ENCODE data around the gene TMOD4.
A peak's percentile ranks its signal among the peaks of the same experiment; 100 is the strongest.

TMOD4 gene

DNA sequence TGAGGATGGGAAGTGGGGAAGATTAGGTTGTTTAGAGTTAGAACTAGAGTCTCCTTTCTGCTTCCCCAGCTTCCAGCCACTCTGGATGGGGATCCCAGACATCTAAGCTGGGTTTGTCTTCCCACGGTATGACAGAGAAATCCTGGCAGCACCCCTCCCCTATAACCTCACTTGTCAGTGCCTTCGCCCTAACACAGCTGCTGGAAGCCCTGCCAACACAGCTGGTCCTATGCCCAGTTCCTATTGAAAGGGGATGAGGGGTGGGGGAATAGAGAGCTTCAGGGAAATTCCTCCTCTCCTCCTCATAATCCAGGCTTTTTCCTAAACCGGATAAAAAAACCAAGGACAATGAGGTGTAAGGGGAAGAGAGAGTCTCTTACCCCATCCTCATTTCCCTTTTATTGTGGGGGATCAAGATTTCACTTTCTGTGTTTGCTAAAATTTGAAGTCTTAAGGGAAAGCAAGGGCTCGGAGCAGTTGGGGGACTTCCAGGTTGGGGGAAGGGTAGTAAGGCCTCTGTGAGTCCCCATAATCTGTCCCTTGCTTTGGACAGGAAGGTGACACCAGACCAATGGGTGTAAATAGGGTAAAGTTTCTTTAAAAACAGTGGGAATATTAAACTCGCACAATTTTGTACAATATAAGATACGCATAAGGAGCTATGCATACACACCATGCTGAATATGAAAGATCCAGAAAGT, 590 bp downstream of the TMOD4 start:
- no peak for DNase-seq

DNA sequence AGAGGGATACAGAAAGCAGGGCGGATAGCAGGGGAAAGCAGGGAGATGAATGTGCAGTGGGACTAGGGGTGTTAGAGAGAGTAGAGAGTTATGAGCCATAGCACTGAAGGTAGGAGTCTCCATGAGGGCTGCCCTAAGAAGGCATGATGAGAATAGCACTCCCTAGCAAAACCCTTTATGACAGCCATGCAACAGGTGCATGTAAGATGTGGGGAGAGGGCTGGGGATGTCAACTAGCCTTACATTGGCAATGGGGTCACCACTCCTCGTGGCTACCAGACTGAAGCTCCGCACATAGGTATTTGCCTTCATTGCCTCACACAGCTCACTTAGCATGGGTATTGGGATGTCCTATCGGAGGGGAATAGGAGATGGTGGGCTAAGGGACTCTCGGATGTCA, 4.6 kb downstream of the TMOD4 start:
- DNase-seq = no peak

DNA sequence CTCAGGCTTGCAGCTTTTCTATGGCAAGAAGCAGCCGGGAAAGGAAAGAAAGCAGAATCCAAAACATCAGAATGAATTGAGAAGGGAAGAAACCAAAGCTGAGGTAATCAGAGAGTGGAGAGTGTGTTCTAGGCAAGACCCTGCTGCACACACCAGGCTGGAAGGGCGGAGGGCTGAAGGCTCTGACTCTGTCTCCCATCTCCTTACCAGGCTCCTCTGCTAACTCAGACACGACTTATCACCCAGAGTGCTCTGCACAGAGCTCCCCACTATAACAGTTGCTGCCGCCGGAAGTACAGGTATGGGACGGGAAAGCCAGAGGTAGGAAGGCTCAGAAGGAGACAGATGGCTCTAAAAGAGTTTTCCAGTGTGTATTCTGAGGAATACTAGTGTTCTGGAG, 8.7 kb downstream of the TMOD4 start:
- no peak for DNase-seq

DNA sequence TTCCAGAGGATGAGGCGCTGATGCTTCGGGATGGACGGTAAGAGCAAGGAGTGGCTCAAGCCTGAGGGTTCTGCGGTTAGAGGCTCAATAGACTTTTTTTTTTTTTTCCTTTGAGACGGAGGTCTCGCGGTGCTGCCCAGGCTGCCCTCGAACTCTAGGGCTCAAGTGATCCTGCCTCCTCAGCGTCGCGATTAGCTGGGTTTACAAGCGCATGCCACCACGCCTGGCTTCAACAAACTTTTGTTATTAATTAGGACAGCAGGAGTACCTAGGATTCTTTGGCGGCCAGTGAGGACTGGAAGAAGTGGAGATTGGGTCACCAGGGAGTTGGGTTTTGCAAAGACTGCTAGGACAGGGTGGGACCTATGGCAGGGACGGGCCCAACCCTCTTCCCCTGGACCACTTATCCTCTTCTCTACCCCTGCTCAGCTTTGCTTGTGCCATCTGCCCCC, 9.2 kb downstream of the TMOD4 start:
- DNase-seq = no peak

DNA sequence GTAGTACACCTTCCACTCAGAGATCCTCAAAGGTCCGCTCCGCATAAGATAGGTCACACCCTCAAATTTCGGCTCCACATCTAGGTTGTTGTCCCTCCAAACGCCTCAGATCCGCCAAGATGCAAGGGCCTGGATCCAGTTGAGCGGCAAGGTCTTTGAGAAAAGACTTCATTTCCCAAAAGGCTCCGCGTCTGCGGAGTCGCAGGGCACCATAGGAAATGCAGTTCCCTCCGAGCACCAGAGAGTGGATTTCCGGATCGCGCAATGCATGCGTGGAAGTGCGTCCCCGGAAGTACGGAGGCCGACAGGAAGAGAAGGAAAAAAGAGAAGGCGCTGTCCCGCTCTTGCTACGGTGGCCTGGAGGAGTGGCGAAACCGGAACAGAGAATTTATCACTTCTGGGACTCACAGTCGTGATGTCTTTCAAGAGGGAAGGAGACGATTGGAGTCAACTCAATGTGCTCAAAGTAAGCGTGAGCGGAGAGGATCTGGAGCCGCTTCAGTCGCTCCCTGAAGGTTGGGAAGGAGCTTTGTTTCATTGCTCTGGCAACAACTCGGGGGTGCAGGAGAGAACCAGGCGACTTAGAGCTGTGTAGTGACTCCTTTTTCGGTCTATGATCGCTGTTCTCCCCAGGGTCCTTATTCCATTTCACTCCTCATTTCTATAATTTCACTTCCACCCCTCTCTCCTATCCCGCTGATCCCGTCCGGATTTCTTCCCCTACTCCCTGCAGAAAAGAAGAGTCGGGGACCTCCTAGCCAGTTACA, 9.9 kb downstream of the TMOD4 start, which contains the start of the genes LYSMD1 and SCNM1:
Gene LYSMD1, minus strand, starts transcription at position 165 of the 767 bp plus-strand sequence. CDS start 644 bp downstream, outside the sequence.
Gene SCNM1, plus strand, starts transcription at position 407 of the 767 bp plus-strand sequence. Its CDS starts 9 bp downstream, at position 416.
- peak; percentile 97 for DNase-seq

DNA sequence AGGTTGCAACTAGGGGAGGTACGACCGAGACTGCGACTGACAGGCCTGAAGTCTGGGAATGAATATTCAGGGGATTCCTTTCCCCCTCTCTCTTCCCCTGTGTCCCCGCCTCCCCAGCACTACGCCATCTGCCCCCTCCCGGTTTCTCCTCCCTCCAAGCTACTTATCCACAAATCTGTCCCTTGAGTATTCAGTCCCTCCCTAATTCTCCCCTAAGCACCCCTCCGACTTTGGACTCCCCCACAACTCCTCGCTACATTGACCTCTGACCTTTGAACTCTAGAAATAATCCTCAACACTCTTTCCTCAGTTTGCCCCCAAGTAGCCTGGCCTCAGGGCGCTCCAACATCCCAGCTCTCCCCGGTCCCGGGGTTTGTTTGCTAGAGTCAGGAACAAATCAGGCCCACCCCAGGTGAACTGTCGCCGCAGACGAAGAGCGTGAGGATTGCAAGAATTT, 10.5 kb downstream of the TMOD4 start:
- no peak for DNase-seq

DNA sequence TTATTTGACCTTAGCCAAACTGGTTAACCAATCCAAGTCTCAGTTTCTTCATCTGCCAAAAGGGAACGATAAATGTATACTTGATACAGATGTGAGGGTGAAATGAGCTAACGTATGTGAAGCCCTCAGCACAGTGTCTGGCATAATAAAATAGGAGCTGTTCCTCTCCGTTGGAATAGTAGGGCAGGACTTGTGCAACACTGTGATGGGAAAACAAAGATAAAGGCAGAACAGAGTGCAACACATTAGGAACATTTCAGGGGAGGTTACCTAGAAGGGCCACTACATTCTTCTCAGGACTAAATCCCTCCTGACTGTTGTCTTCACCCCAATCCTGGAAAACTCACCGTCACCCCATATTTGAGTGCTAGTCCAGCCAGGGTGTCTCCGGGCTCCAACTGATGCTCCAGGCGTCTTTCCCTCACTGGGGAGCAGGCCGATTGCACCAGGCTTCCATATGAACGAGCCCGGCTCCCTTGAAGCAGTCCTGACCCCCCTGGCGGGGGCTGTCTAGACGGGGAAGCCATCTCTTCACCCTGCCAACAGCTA, 11.0 kb downstream of the TMOD4 start:
- DNase-seq = no peak

DNA sequence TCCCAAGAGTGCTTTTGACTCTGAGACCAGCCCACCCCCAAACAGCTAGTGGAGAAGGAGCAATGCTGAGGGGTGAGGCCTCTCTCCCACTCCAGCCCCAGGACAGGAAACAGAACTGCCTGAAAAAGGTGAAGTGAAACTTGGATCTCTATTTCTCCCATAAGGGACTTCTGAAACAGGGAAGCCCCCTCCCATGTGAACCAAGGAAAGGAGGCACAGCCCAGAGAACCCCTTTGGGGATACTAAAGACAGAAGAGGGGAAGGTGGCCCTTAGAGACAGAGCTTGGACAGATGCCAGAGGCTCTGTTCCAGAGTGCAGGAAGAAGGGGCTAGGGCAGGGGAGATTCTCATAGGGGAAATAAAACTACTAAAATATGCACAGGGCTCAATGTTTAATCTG, 16.4 kb downstream of the TMOD4 start:
- DNase-seq = no peak

DNA sequence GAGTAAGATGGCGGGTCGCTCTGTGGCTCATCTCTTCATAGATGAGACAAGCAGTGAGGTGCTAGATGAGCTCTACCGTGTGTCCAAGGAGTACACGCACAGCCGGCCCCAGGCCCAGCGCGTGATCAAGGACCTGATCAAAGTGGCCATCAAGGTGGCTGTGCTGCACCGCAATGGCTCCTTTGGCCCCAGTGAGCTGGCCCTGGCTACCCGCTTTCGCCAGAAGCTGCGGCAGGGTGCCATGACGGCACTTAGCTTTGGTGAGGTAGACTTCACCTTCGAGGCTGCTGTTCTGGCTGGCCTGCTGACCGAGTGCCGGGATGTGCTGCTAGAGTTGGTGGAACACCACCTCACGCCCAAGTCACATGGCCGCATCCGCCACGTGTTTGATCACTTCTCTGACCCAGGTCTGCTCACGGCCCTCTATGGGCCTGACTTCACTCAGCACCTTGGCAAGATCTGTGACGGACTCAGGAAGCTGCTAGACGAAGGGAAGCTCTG, 17.0 kb downstream of the TMOD4 start:
- no peak for DNase-seq

DNA sequence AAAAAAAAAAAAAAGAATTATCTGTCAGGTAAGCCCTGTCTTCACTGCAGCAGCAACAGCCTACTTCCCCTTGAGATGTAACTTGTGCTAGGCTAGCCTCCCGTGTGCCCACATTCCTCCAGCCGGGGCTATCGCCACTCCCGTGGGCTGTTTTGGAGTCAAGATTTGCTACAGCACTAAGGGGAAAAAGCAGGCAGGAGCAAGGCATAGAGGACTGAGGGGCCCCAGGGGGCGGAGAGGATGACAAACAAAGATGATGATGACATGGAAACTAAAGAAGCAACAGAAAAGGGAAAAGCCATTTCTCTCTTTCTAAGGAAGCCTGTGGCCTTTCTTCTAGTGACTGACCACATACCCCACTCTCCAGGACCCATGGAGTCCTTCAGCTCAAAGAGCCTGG, 17.5 kb downstream of the TMOD4 start:
- no peak for DNase-seq

DNA sequence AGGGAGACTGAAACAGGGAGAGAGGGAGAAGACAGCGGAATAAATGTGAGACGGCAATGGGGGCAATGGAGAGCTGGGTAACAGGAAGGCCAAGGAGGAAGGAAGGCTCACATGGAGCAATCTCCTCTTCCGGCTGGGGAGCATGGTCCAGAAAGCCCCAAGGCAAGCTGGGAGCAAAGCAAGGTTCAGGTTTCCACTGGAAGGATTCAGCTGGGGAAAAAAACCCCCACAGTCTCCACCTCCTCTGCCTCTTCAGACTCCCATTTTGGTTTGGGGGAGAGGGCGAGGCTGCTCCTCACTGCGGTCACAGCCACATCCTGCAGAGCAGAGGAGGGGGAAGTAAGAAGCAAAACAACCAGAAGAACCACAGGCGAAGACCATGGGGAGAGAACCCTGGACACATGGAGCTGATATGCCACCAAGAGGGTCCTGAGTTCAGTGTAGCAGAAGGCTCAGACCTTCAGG, 18.7 kb downstream of the TMOD4 start:
- peak; percentile 43 for DNase-seq

DNA sequence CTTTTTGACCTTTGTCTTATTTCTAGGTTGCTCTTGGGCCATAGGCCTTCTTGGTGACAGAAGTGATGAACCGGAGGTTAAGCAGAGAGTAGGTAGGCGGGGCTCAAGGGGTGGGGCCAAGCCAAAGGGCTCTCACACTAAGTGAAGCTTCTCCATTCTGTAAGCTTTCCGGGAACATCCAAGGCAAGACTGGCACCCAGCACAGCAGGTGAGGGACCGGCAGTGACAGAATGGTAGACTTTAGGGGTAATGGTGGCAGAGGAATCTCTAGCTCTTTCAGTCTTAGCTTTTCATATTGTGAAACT, 19.3 kb downstream of the TMOD4 start, which contains the start of gene TNFAIP8L2:
Gene TNFAIP8L2, plus strand, starts transcription at position 135 of the 305 bp plus-strand sequence. CDS start 2,049 bp downstream, outside the sequence.
- peak; percentile 64 for DNase-seq

DNA sequence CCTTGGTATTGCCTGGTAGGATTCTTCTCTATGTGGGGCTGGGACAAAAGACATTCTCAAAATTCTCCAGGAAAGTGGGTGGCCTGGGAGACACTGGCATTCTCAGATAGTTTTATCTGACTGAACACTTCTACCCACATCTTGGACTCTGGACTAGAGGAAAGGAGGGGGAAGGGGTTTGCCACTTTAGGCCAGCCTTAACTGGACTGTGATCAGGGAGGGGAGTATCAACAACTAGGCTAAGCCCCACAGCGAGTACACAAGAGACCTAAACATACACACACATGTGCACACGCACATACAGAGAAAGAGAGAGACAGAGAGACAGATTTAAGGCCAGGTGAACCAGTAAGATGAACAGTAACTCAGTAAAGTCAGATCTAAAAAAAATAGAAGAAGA, 28.1 kb downstream of the TMOD4 start:
- no peak for DNase-seq

DNA sequence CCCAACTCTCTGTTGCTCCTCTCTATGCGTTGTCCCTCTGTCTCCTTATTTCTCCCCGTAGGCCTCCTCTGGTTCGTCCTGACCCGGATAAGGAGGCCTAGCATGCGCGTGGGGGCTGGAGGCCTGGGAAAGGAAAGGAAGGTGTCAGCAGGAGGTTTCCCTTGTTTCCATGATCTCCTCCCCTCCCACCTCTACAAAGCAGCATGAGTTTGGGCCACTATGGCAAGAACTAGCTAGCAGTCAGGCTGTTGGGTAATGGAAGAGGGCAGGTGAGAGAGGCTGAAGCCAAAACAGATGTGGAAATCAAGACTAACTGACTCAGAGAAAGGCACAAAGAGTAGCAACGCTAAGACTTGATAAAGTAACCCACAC, 28.7 kb downstream of the TMOD4 start:
- DNase-seq = no peak

DNA sequence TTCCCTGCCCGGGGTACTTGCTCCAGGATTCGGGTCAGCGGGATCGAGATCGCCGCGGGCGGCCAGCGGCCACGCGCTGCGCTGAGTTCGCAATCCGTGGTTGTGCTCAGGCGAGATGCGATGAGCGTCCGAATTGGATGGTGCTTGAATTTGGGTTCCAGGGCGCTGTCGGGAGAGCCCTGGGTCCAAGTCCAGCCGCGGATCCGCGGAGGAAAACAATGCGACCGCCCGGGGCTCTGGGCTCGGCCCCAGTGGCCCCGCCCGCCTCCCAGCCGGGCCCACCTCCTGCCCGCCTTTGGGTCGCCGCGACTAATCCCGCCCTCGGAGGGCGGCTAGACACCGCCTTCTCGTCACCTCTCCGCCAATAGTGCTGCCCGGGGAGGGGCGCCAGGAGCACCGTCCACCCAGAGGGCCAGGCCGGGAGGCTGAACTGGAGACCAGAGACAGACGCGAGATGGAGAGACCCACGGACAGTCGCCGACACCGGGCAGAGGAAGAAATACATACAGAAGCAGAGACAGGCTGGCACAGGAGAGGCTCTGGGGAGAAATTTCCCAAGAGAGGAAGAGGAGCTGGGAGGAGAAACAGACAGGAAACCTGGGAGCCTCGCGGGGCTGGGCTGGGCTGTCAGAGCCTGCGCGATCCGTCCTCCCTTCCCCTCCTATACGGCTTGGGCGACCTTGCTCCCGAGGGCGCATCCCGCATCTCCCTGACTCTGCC, 29.2 kb downstream of the TMOD4 start, which contains the start of gene SEMA6C:
Gene SEMA6C, minus strand, starts transcription at position 220 of the 720 bp plus-strand sequence. CDS start 4,010 bp downstream, outside the sequence.
- peak; percentile 83 for DNase-seq

DNA sequence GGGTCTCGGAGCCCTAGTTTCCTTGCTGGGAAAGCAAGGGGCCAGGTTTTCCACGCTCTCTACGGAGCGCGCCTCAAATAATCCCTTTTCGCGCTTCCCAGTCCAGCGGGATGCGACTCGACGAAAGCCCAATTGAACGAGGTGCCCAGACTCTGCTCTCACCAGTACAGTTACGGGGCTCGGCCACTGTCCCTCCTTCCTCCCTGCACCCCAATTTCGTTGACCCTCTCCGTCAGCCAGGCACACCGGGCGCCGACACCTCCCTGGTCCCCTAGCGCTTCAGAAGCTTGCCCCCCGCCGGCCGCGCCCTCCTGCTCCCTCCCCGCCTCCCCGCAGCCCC, 29.7 kb downstream of the TMOD4 start:
- DNase-seq = no peak

DNA sequence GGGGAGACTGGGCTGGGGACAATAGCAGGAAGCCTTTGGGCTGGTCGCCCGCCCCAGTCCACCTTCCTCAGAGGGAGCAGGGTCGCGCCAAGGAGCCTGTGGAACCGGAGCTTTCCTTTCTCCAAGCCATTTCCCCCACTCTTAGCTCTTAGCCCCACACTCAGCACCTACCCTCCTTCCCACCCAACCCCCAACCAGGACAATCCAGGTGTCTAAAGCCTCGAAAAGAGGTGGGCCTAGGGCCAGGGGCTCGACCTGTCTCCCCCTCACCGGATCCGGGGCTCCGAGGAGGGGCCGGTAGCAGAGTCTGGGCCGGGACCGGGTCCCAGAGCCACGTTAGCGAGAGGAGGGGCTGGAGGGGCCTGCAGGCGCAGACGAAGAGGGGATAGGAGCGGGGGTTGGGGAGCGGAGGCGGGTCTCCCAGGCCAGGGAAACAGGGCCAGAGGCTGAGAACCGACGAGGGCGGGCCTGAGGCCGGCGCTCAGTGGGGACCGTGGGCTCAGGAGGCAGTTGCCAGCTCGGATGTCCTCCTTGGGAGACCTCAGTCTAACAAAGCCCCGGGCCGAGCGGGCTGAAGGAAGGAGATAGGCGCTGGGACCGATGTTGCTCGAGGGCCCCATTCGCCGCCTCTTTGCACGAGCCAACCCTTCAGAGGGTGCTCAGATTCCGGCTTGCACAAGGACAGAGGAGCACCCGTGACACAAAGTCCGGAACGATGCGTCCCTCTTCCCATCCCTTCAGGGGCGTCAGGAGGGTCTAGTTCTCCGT, 30.3 kb downstream of the TMOD4 start:
- DNase-seq = no peak

DNA sequence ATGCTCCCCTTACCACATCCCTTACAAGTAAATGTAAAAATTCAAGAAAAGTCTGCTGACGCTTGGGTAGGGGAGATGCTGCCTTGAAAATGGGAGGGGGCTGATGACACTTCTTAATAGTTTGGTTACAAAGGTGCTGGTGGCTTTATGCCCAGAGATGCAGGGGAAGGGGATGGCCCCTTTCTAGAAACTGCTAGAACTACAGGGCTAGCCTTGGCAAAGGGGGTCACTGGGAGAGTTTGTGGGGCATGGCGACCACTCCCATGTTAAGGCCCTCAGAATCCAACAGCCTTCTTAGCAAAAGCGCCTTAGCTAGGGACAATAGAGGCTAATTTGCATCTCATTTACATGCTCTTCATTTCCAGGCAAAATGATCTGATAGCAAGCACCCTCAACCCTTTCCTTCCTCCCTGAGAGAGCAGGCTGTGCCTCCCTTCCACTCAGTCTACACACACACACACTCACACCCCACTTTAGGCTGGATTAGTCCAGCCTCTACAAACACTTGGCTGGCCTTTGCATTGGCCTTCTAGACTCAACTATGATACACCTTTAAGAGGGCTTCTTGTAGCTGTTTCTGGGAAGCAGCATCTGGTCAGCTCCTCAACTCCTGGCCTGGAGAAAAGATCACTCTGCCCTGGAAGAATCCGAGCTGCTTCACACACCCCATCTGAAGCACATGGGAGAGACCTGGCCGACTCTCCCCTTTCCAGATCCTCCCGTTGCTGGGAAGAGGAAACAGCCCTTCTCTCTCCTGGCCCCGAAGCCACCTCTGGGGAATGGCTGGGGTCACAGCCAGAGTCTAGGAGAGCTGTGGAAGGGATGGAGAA, 31.1 kb downstream of the TMOD4 start:
- DNase-seq = no peak

DNA sequence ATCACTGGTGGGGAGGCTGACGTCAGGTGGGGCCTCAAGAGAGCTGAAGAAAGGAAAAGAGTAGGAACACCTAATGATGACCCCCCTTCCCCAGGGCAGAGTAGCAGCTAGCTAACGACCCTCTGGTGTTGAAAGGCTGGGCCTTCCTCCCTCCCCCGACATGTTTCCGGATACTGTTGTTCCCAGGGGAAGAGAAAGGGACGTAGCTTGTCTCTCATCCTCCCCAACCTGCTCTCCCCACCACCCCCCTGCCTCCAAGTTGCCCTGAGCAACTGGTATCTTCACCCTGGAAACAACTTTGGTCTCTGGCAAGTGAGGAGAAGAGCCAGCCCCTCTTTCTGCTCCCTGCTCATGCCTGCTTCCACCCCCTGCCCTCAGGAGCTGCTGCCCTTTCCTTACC, 31.8 kb downstream of the TMOD4 start:
- no peak for DNase-seq

DNA sequence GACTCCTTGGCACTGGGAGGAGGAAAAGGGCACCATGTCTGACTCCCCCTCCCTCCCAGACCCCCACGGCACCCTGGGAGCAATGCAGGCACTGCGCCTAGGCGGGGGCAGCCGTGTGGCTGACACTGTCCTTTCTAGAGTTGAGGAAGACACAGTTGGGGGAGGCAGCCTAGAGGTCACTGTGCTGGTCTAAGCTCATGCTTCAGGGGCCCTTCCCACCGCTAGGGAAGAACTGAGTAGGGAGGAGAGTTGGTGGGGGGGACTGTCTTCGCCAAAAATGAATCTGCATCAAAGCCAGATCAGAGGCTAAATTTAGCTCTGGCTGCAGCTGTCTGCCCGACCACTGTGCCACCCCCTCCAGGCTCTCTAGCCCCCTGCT, 32.7 kb downstream of the TMOD4 start:
- DNase-seq = no peak

DNA sequence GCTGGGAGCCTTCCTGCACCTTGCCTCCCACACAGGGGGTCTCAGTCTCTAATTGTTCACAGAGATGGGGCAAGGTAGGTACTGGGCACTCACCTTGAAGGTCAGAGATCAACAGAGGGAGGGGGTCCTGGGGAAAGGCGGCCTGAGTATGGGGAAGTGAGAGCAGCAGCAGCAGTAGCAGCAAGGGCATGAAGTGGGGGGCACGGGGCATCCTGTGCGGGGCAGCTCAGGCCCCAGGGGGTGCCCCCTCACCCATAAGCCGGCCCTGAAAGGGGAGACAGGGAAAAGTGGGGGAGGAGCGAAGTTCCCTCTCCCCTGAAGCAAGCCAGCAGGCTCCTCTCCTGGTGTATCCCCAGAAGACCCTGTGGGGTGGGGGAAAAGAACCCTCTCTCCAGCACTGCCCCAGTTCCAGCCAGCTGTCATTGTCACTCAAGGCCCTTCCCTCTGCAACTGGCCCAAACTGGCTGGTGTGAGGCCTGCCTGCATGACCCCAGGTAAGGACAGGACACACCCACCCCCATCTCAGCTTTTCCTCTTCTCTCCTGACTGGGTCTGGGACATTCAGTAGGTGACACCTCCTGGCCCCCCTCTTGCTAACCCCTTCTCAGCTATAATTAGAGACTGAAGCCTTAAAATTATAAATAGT, 33.2 kb downstream of the TMOD4 start:
- no peak for DNase-seq
